ENCODE measurements around the gene MYH1.
"Not testable (repeated sequence)": the region's sequence is repeated elsewhere in the genome, so short reads cannot be mapped to it uniquely, and the experiment has no call there.

DNA sequence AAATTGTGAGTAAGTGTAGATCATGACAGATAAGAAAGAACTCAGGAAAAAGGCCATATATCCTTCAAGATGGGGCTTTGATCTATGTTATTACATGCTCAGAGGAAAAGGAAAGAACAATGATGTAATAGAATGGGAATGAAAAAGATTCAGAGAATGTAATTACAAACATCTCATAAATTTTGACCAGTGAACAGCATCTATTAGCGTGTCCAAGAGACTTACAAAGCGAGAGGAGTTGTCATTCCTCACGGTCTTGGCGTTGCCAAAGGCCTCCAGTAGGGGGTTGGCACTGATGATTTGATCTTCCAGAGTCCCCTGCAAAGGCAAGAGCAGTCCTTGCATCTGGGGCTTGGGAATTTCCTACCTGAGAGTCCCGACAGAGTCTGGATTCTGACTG, 25.1 kb upstream of the MYH1 start:
- TF ChIP-seq, protein P1, sequence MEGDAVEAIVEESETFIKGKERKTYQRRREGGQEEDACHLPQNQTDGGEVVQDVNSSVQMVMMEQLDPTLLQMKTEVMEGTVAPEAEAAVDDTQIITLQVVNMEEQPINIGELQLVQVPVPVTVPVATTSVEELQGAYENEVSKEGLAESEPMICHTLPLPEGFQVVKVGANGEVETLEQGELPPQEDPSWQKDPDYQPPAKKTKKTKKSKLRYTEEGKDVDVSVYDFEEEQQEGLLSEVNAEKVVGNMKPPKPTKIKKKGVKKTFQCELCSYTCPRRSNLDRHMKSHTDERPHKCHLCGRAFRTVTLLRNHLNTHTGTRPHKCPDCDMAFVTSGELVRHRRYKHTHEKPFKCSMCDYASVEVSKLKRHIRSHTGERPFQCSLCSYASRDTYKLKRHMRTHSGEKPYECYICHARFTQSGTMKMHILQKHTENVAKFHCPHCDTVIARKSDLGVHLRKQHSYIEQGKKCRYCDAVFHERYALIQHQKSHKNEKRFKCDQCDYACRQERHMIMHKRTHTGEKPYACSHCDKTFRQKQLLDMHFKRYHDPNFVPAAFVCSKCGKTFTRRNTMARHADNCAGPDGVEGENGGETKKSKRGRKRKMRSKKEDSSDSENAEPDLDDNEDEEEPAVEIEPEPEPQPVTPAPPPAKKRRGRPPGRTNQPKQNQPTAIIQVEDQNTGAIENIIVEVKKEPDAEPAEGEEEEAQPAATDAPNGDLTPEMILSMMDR (IDR thresholded peaks at IDR 0.05; ENCODE audit: insufficient read depth, low read length, poor library complexity, severe bottlenecking), result not testable (repeated sequence)
- not testable (repeated sequence) for TF ChIP-seq EZH2phosphoT487 (conservative IDR thresholded peaks at IDR 0.05; ENCODE audit: low read length)
